ENCODE data around the gene ARHGAP32.

DNA sequence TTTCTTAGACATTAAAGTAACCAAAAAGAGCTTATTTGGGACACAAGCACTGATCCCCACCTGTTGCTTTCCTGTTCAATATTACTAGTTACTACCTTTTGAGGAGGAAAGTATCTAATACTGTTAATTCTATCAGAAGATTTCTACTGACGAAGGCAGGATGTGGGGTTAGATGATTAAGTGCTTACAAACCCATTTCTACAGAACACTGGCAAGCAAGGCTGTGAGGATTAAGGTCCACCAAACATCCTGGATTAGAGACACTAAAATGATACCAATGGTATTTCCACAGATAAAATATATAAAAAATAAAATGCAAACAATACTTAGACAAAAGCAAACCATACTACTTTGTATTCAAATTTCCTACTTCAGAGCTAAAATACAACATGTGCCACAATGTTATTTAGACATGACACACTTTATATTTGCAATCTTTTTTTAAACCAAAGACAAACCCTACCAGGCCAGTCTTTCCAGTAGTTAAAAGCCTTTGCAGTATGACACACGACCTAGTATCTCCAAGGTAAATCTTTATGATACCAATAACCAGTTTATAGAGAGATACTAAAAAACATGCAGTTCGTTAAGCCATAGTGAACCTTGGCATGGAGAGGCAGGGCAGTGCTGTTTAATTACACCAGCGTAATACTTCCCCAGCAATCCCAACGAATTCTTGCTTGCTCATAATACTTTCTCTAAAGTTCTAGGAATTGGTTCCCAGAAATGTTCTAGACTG is 178.2 kb downstream of the ARHGAP32 start:
- TF ChIP-seq CTCF (IDR thresholded peaks at IDR 0.05) (no peak), POLR2A (IDR thresholded peaks at IDR 0.05) (no peak)

All from lower leg skin (tissue), 3 donors.